HEK293T (cell line): ENCODE results near the gene SPATA32.
A peak's percentile ranks its signal among the peaks of the same experiment; 100 is the strongest.

Experiments
- CTCF ChIA-PET: fragments of 350-600 bp; formaldehyde crosslinking; extraction: SDS; loops from one replicate; lab custom pipeline; 2021; ENCODE audit warnings: antibody characterized with exemption, inconsistent platforms; lab: Yijun Ruan, JAX
- POLR2A ChIA-PET: fragments of 350-600 bp; formaldehyde crosslinking; extraction: SDS; loops from one replicate; lab custom pipeline; 2020; ENCODE audit warnings: antibody characterized with exemption, inconsistent platforms; lab: Yijun Ruan, JAX
- DNase-seq: peaks from one replicate; pipeline ENCODE4 v3.0.0; 2012; ENCODE audit warnings: mixed read lengths; ENCODE audit errors: extremely low spot score
- ARNT ChIP-seq: fragments of 450-650 bp; IDR thresholded peaks from 2 replicates; pipeline ENCODE4 v1.6.1; 2017; ENCODE audit warnings: mild to moderate bottlenecking
- BHLHE40 ChIP-seq: fragments of 450-650 bp; IDR thresholded peaks from 2 replicates; pipeline ENCODE4 v1.6.1; 2016; ENCODE audit warnings: mild to moderate bottlenecking, moderate library complexity, borderline replicate concordance
- CTBP1 ChIP-seq: fragments of 450-650 bp; IDR thresholded peaks from 2 replicates; pipeline ENCODE4 v1.6.1; 2016; ENCODE audit warnings: borderline replicate concordance
- ELF4 ChIP-seq: fragments of 450-650 bp; IDR thresholded peaks from 2 replicates; pipeline ENCODE4 v1.6.1; 2017; ENCODE audit warnings: antibody characterized with exemption
- FOXA1 ChIP-seq: fragments of 450-650 bp; IDR thresholded peaks from 2 replicates; pipeline ENCODE4 v1.6.1; 2016; ENCODE audit warnings: mild to moderate bottlenecking
- FOXK2 ChIP-seq: fragments of 450-650 bp; IDR thresholded peaks from 2 replicates; pipeline ENCODE4 v1.6.1; 2016; ENCODE audit warnings: mild to moderate bottlenecking
- FOXM1 ChIP-seq: fragments of 450-650 bp; IDR thresholded peaks from 2 replicates; pipeline ENCODE4 v1.6.1; 2017; ENCODE audit warnings: mild to moderate bottlenecking, borderline replicate concordance
- HDGF ChIP-seq: fragments of 450-650 bp; IDR thresholded peaks from 2 replicates; pipeline ENCODE4 v1.6.1; 2017; ENCODE audit warnings: antibody characterized with exemption, borderline replicate concordance
- L3MBTL2 ChIP-seq: fragments of 450-650 bp; conservative IDR thresholded peaks from 2 replicates; pipeline ENCODE4 v1.6.1; 2016; ENCODE audit warnings: mild to moderate bottlenecking
- LEF1 ChIP-seq: fragments of 450-650 bp; IDR thresholded peaks from 2 replicates; pipeline ENCODE4 v1.6.1; 2017; ENCODE audit warnings: mild to moderate bottlenecking, borderline replicate concordance
- NFRKB ChIP-seq: fragments of 450-650 bp; IDR thresholded peaks from 2 replicates; pipeline ENCODE4 v1.6.1; 2016; ENCODE audit warnings: mild to moderate bottlenecking, moderate library complexity
- SP1 ChIP-seq: fragments of 450-650 bp; IDR thresholded peaks from 2 replicates; pipeline ENCODE4 v1.6.1; 2017
- SUZ12 ChIP-seq: fragments of 450-650 bp; IDR thresholded peaks from 2 replicates; pipeline ENCODE4 v1.6.1; 2016; ENCODE audit warnings: mild to moderate bottlenecking
- TARDBP ChIP-seq: fragments of 450-650 bp; IDR thresholded peaks from 2 replicates; pipeline ENCODE4 v1.6.1; 2016
- ZNF384 ChIP-seq: fragments of 450-650 bp; IDR thresholded peaks from 2 replicates; pipeline ENCODE4 v1.6.1; 2016
- TF ChIP-seq, protein P1 (sequence below): fragments of 450-650 bp; IDR thresholded peaks from 2 replicates; pipeline ENCODE4 v1.6.1; 2016

Gene SPATA32

DNA sequence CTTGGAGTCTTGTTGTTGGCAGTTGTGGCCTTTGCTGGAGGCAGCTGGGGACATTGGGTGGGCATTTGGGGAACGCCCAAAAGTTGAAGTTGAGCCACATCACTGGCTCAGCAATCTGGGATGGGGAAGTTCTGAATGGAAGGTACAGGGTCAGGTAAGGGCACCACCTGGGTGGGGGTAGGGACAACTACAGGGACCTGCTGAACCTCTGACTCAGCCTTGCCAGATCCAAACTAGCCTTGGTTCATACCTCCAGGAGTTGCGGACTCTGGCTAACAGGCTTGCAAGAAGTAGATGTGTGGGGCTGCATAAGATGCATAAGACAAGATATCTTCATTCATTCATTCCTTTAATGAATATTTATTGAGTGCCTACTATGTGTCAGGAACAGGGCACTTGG, 24.2 kb downstream of the SPATA32 start:
- ChIA-PET POLR2A (interaction anchor here (2.5 kb wide), 1 partner anchor 10 kb away, joined by 13 read pairs; no protein-coding TSS in a partner anchor), CTCF (interaction anchor here (0.6 to 0.7 kb wide), 2 partner anchors 16 to 77 kb away, joined by 3 to 4 read pairs; no protein-coding TSS in a partner anchor)
- no peak for TF ChIP-seq SUZ12
- no peak for TF ChIP-seq ARNT
- TF ChIP-seq FOXK2 = no peak
- no peak for TF ChIP-seq LEF1
- TF ChIP-seq L3MBTL2 = no peak
- no peak for TF ChIP-seq FOXM1
- TF ChIP-seq TARDBP = no peak
- TF ChIP-seq SP1 = no peak
- no peak for TF ChIP-seq ELF4
- DNase-seq = no peak

GRCh38 chr17:45236282-45236606, 25.6 kb downstream of the SPATA32 start:
- TF ChIP-seq BHLHE40 = no peak
- no peak for TF ChIP-seq ARNT
- TF ChIP-seq FOXK2 = no peak
- no peak for DNase-seq
- ChIA-PET POLR2A (interaction anchor here (0.7 to 2.5 kb wide), 2 partner anchors 11 to 21 kb away, joined by 3 to 13 read pairs; no protein-coding TSS in a partner anchor), CTCF (interaction anchor here (0.9 to 2.7 kb wide), 14 partner anchors 8 to 189 kb away, joined by 3 to 19 read pairs (median 6); partner anchors contain the start of genes ACBD4 and FMNL1)

GRCh38 chr17:45235416-45236281, 26.2 kb downstream of the SPATA32 start:
- peak; percentile 77 for DNase-seq
- TF ChIP-seq LEF1 (no peak), ARNT (no peak), BHLHE40 (no peak), SP1 (no peak), ZNF384 (no peak), FOXA1 (no peak), SUZ12 (no peak), FOXK2 (no peak), ELF4 (no peak), HDGF (no peak)
- TF ChIP-seq, protein P1, sequence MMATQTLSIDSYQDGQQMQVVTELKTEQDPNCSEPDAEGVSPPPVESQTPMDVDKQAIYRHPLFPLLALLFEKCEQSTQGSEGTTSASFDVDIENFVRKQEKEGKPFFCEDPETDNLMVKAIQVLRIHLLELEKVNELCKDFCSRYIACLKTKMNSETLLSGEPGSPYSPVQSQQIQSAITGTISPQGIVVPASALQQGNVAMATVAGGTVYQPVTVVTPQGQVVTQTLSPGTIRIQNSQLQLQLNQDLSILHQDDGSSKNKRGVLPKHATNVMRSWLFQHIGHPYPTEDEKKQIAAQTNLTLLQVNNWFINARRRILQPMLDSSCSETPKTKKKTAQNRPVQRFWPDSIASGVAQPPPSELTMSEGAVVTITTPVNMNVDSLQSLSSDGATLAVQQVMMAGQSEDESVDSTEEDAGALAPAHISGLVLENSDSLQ = no peak
- ChIA-PET POLR2A (interaction anchor here (0.7 to 2.5 kb wide), 3 partner anchors 12 to 81 kb away, joined by 3 to 13 read pairs (median 4); partner anchors contain the start of gene MAP3K14), CTCF (interaction anchor here (0.9 to 2.7 kb wide), 19 partner anchors 8 to 190 kb away, joined by 3 to 19 read pairs (median 5); partner anchors contain the start of genes ACBD4, FMNL1 and MAP3K14)

DNA sequence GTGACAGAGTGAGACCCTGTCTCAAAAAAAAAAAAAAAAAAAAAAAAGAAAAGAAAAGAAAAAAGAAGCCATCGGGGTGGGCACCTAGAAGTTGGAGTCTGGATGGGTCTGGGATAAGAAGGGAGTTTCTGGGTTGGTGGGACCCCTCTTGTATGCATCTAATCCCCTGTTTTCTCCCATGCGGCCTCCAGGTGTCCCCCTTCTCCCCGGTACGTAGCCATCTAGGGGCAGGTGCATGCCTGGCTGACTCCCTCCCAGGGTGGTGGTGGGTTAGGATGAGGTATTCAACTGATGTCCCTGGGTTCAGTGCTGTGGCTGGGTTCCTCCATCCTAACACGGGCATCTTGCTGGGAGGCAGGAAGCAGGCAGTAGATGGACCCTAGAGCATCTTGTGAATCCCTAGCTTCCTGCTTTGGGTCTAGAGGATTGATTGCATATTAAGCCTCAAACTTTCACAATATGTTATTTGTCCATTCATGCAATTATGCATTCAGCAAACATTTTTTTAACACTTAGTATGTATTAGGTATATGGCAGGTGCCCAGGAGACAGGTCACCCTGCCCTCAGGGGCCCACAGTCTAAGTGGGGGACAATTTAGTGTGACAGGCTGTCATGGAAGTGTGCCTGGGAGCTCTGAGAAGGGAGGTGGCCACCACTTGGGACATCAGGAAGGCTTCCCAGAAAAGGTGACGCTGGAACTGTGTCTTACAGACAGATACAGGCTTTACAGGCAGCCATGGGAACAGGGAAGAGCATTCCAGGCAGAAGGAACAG, 27.1 kb downstream of the SPATA32 start:
- no peak for TF ChIP-seq CTBP1
- TF ChIP-seq BHLHE40 = no peak
- no peak for TF ChIP-seq NFRKB
- no peak for TF ChIP-seq ELF4
- TF ChIP-seq FOXK2 = no peak
- TF ChIP-seq TARDBP = no peak
- TF ChIP-seq SUZ12 = no peak
- TF ChIP-seq LEF1 = no peak
- ChIA-PET POLR2A (interaction anchor here (0.7 to 2.5 kb wide), 3 partner anchors 13 to 82 kb away, joined by 4 to 13 read pairs (median 4); partner anchors contain the start of genes HEXIM2 and MAP3K14), CTCF (interaction anchor here (0.6 to 2.7 kb wide), 17 partner anchors 9 to 201 kb away, joined by 3 to 19 read pairs (median 5); partner anchors contain the start of genes ACBD4 and MAP3K14)
- peak; percentile 49 for DNase-seq

- POLR2A ChIA-PET = interaction anchor here (1.0 to 2.0 kb wide), 3 partner anchors 13 to 83 kb away, joined by 3 to 4 read pairs (median 4); partner anchors contain the start of gene MAP3K14
- TF ChIP-seq, protein P1 = no peak
- TF ChIP-seq FOXK2 = no peak
- TF ChIP-seq ZNF384 = no peak
- no peak for TF ChIP-seq SP1
- TF ChIP-seq HDGF = no peak
- TF ChIP-seq BHLHE40 = no peak
- TF ChIP-seq TARDBP = no peak
- DNase-seq = no peak
- CTCF ChIA-PET = interaction anchor here (0.6 to 4.0 kb wide), 3 partner anchors 11 to 18 kb away, joined by 3 to 25 read pairs (median 9); partner anchors contain the start of gene FMNL1
Observed at GRCh38 chr17:45233423-45233924, 28.4 kb downstream of the SPATA32 start.
